Measurements from ENCODE around the gene COL4A1. TPM values are rescaled to one million over a fixed set of nuclear protein-coding genes. Genes with fewer than 3 reads are reported as not detected.

Gene COL4A1
- polyA plus RNA-seq, 2 of the 4 experiments (the other 2 are of a cell fraction) = 23.8 to 71.3 TPM

DNA sequence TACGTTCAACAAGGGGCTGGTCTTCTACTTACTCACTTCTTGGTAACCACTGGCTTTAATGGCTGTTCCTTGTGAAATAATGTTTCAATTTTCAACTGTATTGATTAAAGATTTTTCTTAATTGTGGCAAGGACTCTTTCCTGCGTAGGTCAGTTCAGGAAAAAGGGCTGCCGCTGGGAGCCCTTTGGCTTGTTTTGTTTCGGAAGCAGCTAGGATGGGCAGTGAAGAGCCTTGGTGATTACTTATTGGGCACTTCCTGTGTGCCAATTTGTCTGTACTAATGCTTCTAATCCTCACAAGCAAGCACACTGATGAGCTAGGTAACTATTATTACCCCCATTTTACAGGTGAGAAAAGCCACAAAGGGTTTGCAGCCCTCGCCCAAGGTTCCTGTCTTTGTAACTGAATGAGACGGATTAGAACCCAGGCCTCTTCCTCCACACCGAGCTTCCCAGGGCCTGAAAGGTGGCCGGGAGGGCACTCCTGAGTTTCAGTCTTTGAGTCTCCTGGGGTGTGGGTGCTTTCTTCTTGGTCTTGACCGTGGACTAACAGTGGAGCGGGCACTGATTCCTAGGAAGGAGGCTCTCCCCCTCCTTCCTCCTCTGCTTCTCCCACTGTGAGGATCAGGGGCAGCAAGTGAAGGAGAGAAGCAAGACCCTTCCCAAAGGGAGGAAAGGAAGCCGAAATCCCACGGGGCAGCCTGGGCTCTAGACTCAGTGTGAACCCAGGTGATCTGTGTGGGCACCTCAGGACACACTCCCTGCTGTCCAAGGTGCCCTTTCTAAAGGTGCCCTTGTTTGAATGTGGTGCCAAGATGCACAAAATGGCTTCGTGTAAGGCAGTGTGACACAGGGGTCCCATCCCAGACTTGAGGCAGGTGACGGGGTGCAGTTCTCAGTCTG is 3.8 kb upstream of the COL4A1 start:
- Histone ChIP-seq H3K4me3 (no peak overlapping the region), H3K4me2 (peak overlapping the region; percentile 78; the same call in 2 of the 3 replicates), H3K9me3 (no peaks in the 10 kb centered on the region), H3K4me1 (peaks cover 48% of the 10 kb centered on the region), H3K27ac (peak overlapping the region in 1 of 2 experiments; percentile 76; a peak in 3 of 6 replicates)
- WGBS (ENCODE audit: missing lambda C conversion rate) = 85% methylated on average over 10 of the region's 14 CpGs
- TF ChIP-seq, protein P1, sequence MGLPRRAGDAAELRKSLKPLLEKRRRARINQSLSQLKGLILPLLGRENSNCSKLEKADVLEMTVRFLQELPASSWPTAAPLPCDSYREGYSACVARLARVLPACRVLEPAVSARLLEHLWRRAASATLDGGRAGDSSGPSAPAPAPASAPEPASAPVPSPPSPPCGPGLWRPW (IDR thresholded peaks at IDR 0.05) = no peak
- no peak for TF ChIP-seq RCOR1 (IDR thresholded peaks at IDR 0.05; ENCODE audit: low read depth, low read length)
- TF ChIP-seq NR3C1 (IDR thresholded peaks at IDR 0.05) = no peak
- TF ChIP-seq MYC (IDR thresholded peaks at IDR 0.05; ENCODE audit: borderline replicate concordance, low read length) = no peak
- TF ChIP-seq HOXA7 (CRISPR knock-in tag; IDR thresholded peaks at IDR 0.05) = no peak
- no peak for TF ChIP-seq EHMT2 (IDR thresholded peaks at IDR 0.05; ENCODE audit: low read depth)
- no peak for TF ChIP-seq CEBPB (IDR thresholded peaks at IDR 0.05)
- no peak for TF ChIP-seq MAFK (IDR thresholded peaks at IDR 0.05; ENCODE audit: partially characterized antibody)
- no peak for TF ChIP-seq ZNF302 (CRISPR knock-in tag; IDR thresholded peaks at IDR 0.05)
- TF ChIP-seq, protein P2, sequence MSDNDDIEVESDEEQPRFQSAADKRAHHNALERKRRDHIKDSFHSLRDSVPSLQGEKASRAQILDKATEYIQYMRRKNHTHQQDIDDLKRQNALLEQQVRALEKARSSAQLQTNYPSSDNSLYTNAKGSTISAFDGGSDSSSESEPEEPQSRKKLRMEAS (IDR thresholded peaks at IDR 0.05) = no peak
- TF ChIP-seq, protein P3, sequence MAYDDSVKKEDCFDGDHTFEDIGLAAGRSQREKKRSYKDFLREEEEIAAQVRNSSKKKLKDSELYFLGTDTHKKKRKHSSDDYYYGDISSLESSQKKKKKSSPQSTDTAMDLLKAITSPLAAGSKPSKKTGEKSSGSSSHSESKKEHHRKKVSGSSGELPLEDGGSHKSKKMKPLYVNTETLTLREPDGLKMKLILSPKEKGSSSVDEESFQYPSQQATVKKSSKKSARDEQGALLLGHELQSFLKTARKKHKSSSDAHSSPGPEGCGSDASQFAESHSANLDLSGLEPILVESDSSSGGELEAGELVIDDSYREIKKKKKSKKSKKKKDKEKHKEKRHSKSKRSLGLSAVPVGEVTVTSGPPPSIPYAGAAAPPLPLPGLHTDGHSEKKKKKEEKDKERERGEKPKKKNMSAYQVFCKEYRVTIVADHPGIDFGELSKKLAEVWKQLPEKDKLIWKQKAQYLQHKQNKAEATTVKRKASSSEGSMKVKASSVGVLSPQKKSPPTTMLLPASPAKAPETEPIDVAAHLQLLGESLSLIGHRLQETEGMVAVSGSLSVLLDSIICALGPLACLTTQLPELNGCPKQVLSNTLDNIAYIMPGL (CRISPR knock-in tag; IDR thresholded peaks at IDR 0.05; ENCODE audit: borderline replicate concordance) = no peak
- no peak for TF ChIP-seq HDAC2 (IDR thresholded peaks at IDR 0.05)
- TF ChIP-seq KDM1A (IDR thresholded peaks at IDR 0.05; ENCODE audit: low read depth) = no peak
- no peak for TF ChIP-seq CBX8 (IDR thresholded peaks at IDR 0.05)
- TF ChIP-seq, protein P4, sequence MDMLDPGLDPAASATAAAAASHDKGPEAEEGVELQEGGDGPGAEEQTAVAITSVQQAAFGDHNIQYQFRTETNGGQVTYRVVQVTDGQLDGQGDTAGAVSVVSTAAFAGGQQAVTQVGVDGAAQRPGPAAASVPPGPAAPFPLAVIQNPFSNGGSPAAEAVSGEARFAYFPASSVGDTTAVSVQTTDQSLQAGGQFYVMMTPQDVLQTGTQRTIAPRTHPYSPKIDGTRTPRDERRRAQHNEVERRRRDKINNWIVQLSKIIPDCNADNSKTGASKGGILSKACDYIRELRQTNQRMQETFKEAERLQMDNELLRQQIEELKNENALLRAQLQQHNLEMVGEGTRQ (IDR thresholded peaks at IDR 0.05) = no peak
- no peak for TF ChIP-seq SREBF2 (IDR thresholded peaks at IDR 0.05)
- TF ChIP-seq HOXB5 (CRISPR knock-in tag; IDR thresholded peaks at IDR 0.05) = no peak
- ChIA-PET CTCF (interaction anchor here (1.6 to 2.0 kb wide), 2 partner anchors 12 to 63 kb away, joined by 4 to 7 read pairs; no protein-coding TSS in a partner anchor), POLR2A (no interaction called here)
- FAIRE-seq = no peak
- ATAC-seq = no peak
- DNase-seq (ENCODE audit: low read depth in 1 of 2, low spot score in 1 of 2) = no peak

DNA sequence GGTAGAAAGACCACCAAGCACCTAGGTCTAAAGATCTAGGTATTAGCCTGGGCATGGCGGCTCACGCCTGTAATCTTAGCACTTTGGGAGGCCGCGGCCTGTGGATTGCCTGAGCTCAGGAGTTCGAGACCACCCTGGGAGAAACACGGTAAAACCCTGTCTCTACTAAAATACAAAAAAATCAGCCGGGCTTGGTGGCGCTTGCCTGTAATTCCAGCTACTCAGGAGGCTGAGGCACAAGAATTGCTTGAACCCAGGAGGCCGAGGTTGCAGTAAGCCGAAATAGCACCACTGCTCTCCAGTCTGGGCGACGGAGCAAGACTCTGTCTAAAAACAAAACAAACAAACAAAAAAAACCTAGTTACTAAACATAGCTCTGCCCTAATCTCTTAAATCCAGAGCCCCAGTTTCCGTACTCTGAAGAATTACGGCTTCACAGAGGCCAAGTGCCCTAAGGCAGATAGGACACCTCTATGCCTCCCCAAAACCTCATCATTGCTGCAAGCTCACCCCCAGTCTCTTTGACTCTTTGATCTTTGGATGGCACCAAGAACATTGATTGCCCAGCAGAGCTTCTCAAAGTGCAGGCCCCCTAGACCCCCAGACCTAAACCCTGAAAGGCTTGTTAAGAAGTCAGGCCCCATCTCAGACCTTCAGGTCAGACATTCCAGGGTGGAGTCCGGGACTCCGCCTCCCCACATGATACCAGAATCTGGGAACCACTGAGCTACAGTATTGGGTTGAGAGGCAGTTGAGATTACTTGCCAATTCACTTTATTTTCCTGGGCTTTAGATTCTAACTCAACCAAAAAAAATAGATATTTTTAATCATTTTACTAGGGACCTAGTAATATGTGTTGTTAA is 2.9 kb upstream of the COL4A1 start:
- ATAC-seq (no peak), FAIRE-seq (no peak), DNase-seq (ENCODE audit: low read depth in 1 of 2, low spot score in 1 of 2) (no peak)
- H3K4me2 ChIP-seq = peak overlapping the region; percentile 78
- H3K4me1 ChIP-seq = peaks cover 52% of the 10 kb centered on the region
- no peaks in the 10 kb centered on the region for H3K9me3 ChIP-seq
- no peak overlapping the region for H3K4me3 ChIP-seq
- WGBS (ENCODE audit: missing lambda C conversion rate) = 93% methylated on average over 14 of the region's 16 CpGs
- ChIA-PET POLR2A (interaction anchor here (1.3 kb wide), 1 partner anchor 405 kb away, joined by 3 read pairs; no protein-coding TSS in a partner anchor), CTCF (interaction anchor here (0.6 to 2.0 kb wide), 3 partner anchors 13 to 62 kb away, joined by 3 to 7 read pairs (median 4); no protein-coding TSS in a partner anchor)
- no peak for TF ChIP-seq JUN (IDR thresholded peaks at IDR 0.05)
- TF ChIP-seq, protein P5, sequence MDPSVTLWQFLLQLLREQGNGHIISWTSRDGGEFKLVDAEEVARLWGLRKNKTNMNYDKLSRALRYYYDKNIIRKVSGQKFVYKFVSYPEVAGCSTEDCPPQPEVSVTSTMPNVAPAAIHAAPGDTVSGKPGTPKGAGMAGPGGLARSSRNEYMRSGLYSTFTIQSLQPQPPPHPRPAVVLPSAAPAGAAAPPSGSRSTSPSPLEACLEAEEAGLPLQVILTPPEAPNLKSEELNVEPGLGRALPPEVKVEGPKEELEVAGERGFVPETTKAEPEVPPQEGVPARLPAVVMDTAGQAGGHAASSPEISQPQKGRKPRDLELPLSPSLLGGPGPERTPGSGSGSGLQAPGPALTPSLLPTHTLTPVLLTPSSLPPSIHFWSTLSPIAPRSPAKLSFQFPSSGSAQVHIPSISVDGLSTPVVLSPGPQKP (IDR thresholded peaks at IDR 0.05; ENCODE audit: low read depth, low read length) = no peak
- TF ChIP-seq, protein P2 (IDR thresholded peaks at IDR 0.05) = no peak
- TF ChIP-seq, protein P4 (IDR thresholded peaks at IDR 0.05) = no peak
- TF ChIP-seq, protein P6, sequence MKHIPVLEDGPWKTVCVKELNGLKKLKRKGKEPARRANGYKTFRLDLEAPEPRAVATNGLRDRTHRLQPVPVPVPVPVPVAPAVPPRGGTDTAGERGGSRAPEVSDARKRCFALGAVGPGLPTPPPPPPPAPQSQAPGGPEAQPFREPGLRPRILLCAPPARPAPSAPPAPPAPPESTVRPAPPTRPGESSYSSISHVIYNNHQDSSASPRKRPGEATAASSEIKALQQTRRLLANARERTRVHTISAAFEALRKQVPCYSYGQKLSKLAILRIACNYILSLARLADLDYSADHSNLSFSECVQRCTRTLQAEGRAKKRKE (CRISPR knock-in tag; IDR thresholded peaks at IDR 0.05; ENCODE audit: low read depth) = no peak
- TF ChIP-seq EP300 (IDR thresholded peaks at IDR 0.05) = no peak
- no peak for TF ChIP-seq CBX2 (IDR thresholded peaks at IDR 0.05; ENCODE audit: borderline replicate concordance, low read depth)
- peak overlapping the region in 1 of 2 experiments; percentile 37; a peak in 1 of 6 replicates for H3K27ac ChIP-seq

All from A549 (cell line).